ENCODE results near the gene SVIL.

GRCh38 chr10:29607576-29607975 is 27.2 kb downstream of the SVIL start:
- TF ChIP-seq EZH2phosphoT487 (IDR thresholded peaks at IDR 0.05; ENCODE audit: insufficient read depth, low read depth): no peak
- TF ChIP-seq EZH2 (IDR thresholded peaks at IDR 0.05; ENCODE audit: insufficient read depth, poor library complexity, severe bottlenecking): no peak

Data from GM23248 (cell line).